Right lobe of liver (tissue), 4 donors: ENCODE data around the gene HEPHL1.

Experiments used
- CTCF ChIP-seq, 4 donors: fragments of 200-600 bp in 3 of 4; fragments of 450-650 bp in 1 of 4; IDR thresholded peaks; one replicate each; pipeline versions ENCODE4 v1.5.1 to v1.8.0; 2016 to 2022; ENCODE audit warnings: antibody characterized with exemption in 4 of 4, mild to moderate bottlenecking in 2 of 4
- POLR2A ChIP-seq: fragments of 450-650 bp; IDR thresholded peaks from one replicate; pipeline ENCODE4 v1.6.1; 2017; ENCODE audit warnings: antibody characterized with exemption, mild to moderate bottlenecking
- donor health status: DM: no; HTN: no; CAD: no.
- donor health status: DM: no; HTN: no; CAD: no.
- donor health status: DM: no; HTN: yes; CAD: no.

DNA sequence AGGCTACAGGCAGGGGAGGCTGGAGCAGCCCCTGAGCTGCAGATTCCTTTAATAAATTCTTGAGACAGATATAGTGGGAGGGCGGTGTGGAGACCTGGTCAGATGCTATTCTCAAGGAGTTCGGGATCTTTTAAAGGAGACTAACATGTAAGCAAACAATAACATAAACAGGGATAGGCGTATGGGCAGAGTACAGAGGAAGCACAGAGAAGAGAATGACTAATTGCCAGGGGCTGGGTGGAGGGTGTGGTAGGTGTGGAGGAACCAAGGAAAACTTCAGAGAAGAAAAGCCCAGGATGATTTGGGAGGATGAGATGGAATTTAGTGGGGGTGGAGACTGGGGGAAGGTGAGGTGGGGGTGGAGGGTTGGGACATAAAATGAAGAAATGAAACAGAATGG, 9.7 kb upstream of the HEPHL1 start:
- no peak for TF ChIP-seq CTCF (IDR thresholded peaks at IDR 0.05)
- no peak for TF ChIP-seq POLR2A
